GM21423 (cell line): Measurements from ENCODE around the gene PDE5A.

Source experiments
- ATAC-seq: cut with Tn5 transposase; IDR thresholded peaks from one replicate; pipeline ENCODE4 v1.9.1; 2021; ENCODE audit warnings: mild to moderate bottlenecking, moderate library complexity; ENCODE audit not compliant: unreplicated experiment

PDE5A gene

GRCh38 chr4:119587796-119588195 is 40.8 kb downstream of the PDE5A start:
- ATAC-seq = no peak

GRCh38 chr4:119585771-119586170 is 42.8 kb downstream of the PDE5A start:
- ATAC-seq = no peak

- ATAC-seq = no peak
These were observed 47.3 kb downstream of the PDE5A start for GRCh38 chr4:119581190-119581873.

GRCh38 chr4:119580293-119580692 is 48.3 kb downstream of the PDE5A start:
- no peak for ATAC-seq

GRCh38 chr4:119579823-119580222 is 48.8 kb downstream of the PDE5A start:
- ATAC-seq = no peak

GRCh38 chr4:119570401-119570800 is 58.2 kb downstream of the PDE5A start:
- no peak for ATAC-seq

GRCh38 chr4:119564106-119564505 is 64.5 kb downstream of the PDE5A start:
- no peak for ATAC-seq

GRCh38 chr4:119559044-119559647 is 69.5 kb downstream of the PDE5A start:
- no peak for ATAC-seq

GRCh38 chr4:119550857-119551532 is 77.6 kb downstream of the PDE5A start:
- ATAC-seq = no peak

- ATAC-seq = no peak
These were observed 79.0 kb downstream of the PDE5A start for GRCh38 chr4:119549639-119550038.

GRCh38 chr4:119543779-119544178 is 84.8 kb downstream of the PDE5A start:
- ATAC-seq = no peak

- ATAC-seq = no peak
These were observed 85.4 kb downstream of the PDE5A start for GRCh38 chr4:119543187-119543586.

- no peak for ATAC-seq
These were observed 88.4 kb downstream of the PDE5A start for GRCh38 chr4:119540249-119540648.

- ATAC-seq = no peak
These were observed 91.0 kb downstream of the PDE5A start for GRCh38 chr4:119537586-119537985.

- ATAC-seq = no peak
These were observed 91.8 kb downstream of the PDE5A start for GRCh38 chr4:119536572-119537528.

- ATAC-seq = no peak
These were observed 96.3 kb downstream of the PDE5A start for GRCh38 chr4:119532319-119532718.

GRCh38 chr4:119529788-119530187 is 98.8 kb downstream of the PDE5A start:
- ATAC-seq = no peak

GRCh38 chr4:119526786-119527550 is 101.6 kb downstream of the PDE5A start:
- ATAC-seq = no peak

- ATAC-seq = no peak
These were observed 102.6 kb downstream of the PDE5A start for GRCh38 chr4:119525771-119526712.
